ENCODE results near the gene SYNE2. TPM values are rescaled to one million over a fixed set of nuclear protein-coding genes. Genes with fewer than 3 reads are reported as not detected.

SYNE2 gene
- total and polyA plus RNA-seq, 2 donors (not counting 3 experiments of a cell fraction or from before 2014, with no cell fraction given) = 16.0 to 53.7 TPM

DNA sequence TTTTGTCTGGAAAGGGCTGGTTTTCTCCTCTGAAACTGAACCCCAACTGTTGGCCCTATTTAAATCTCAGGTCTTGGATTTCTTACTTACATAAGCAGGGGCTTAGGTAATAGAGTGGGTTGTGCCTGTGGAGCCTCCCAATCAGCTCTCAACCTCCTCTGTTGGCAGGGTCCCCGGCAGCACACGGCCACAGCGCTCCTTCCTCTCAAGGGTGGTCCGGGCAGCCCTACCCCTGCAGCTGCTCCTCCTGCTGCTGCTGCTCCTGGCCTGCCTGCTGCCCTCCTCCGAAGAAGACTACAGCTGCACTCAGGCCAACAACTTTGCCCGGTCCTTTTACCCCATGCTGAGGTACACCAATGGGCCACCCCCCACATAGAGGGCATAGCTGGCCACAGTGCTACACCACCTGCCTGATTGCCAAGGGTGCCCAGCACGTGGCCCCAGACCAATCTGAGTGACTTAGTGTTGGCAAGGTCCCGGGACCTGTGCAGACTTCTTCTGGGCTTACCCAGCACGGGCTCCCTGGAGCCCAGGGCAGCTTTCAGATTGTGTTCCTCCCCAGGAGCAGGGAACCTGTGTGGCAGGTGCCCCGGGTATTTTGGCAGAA lies 372.4 kb downstream of the SYNE2 start:
- dilution Hi-C loops (cut with MboI; ENCODE audit: extremely low pct_ligation_motif_present, low sequenced_read_pairs) = no loop called here
- Histone ChIP-seq H3K9me3 (replicated peaks; ENCODE audit: control insufficient read depth, insufficient read depth, low read length) (no peaks in the 10 kb centered on the region), H3K36me3 (ENCODE audit: control insufficient read depth in 2 of 2, extremely low read depth in 1 of 2, insufficient read depth in 2 of 2, low read length in 2 of 2) (peaks cover 0 to 14% of the 10 kb centered on the region in 2 experiments), H2AFZ (ENCODE audit: low read depth, low read length) (no peak overlapping the region), H3K27me3 (ENCODE audit: control insufficient read depth in 2 of 2, insufficient read depth in 2 of 2, low read length in 2 of 2) (no peaks in the 10 kb centered on the region), H3K79me2 (ENCODE audit: control insufficient read depth, insufficient read depth, low read length) (no peaks in the 10 kb centered on the region), H3K9ac (replicated peaks; ENCODE audit: extremely low read depth, insufficient read depth, low read length) (no peak overlapping the region), H4K20me1 (replicated peaks; ENCODE audit: control insufficient read depth, extremely low read depth, insufficient read depth, low read length) (no peaks in the 10 kb centered on the region), H3K4me2 (ENCODE audit: insufficient read depth, low read length) (no peak overlapping the region), H3K4me1 (ENCODE audit: control insufficient read depth, extremely low read depth, insufficient read depth, low read length) (no peaks in the 10 kb centered on the region), H3K9me1 (replicated peaks; ENCODE audit: control insufficient read depth, extremely low read depth, insufficient read depth, low read length) (no peaks in the 10 kb centered on the region), H3K27ac (ENCODE audit: insufficient read depth, low read depth, low read length) (no peak overlapping the region), H3K4me3 (replicated peaks in 1 of 3; ENCODE audit: insufficient read depth in 1 of 3, low read depth in 1 of 3, low read length in 3 of 3) (no peak overlapping the region)
- FAIRE-seq (no peak), DNase-seq (ENCODE audit: low read depth, low spot score) (no peak)
- no TSS peak for BruUV-seq (replicated peaks)
- no peak for TF ChIP-seq MYC (IDR thresholded peaks at IDR 0.05; ENCODE audit: low read depth, low read length)
- TF ChIP-seq, protein P1, sequence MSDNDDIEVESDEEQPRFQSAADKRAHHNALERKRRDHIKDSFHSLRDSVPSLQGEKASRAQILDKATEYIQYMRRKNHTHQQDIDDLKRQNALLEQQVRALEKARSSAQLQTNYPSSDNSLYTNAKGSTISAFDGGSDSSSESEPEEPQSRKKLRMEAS (IDR thresholded peaks at IDR 0.05; ENCODE audit: insufficient read depth, insufficient read length) = no peak
- TF ChIP-seq EZH2 (IDR thresholded peaks at IDR 0.05; ENCODE audit: borderline replicate concordance, low read depth, low read length, severe bottlenecking) = no peak
- no peak for TF ChIP-seq GATA2 (IDR thresholded peaks at IDR 0.05; ENCODE audit: insufficient read depth, insufficient read length, low read depth, low read length)
- TF ChIP-seq POLR2A (IDR thresholded peaks at IDR 0.05; ENCODE audit: low read depth, low read length) = no peak
- no peak for TF ChIP-seq POLR2AphosphoS5 (IDR thresholded peaks at IDR 0.05; ENCODE audit: insufficient read depth, low read depth, low read length)
- intact Hi-C loops (cut with micrococcal nuclease) = no loop called here
- POLR2A ChIA-PET = no interaction called here
- CTCF ChIA-PET = interaction anchor here (1.0 to 2.4 kb wide), 4 partner anchors 13 to 75 kb away, joined by 3 to 8 read pairs (median 3); partner anchors contain the start of gene ESR2

DNA sequence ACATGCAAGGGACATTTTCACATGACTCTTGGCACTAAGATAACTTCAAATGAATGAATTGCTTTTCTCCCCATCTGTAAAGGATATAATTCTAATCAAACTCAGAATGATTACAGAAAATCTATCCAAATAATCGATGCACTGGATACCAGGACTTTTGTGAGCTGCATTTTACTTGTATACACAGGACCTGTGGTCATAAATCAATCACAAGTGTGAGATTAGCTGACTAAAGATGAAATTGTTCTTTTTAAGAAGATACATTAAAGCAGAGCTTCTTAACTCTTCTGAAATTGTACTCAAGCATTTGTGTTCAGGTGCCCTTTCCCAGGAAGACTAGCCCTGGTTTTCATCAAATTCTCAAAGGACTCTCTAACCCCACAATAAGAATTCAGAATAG lies 375.1 kb downstream of the SYNE2 start:
- Histone ChIP-seq H3K36me3 (ENCODE audit: control insufficient read depth in 2 of 2, extremely low read depth in 1 of 2, insufficient read depth in 2 of 2, low read length in 2 of 2) (peaks cover 0 to 6% of the 10 kb centered on the region in 2 experiments), H3K9me1 (replicated peaks; ENCODE audit: control insufficient read depth, extremely low read depth, insufficient read depth, low read length) (no peaks in the 10 kb centered on the region), H3K4me1 (ENCODE audit: control insufficient read depth, extremely low read depth, insufficient read depth, low read length) (peaks cover 14% of the 10 kb centered on the region), H4K20me1 (replicated peaks; ENCODE audit: control insufficient read depth, extremely low read depth, insufficient read depth, low read length) (no peaks in the 10 kb centered on the region), H3K27me3 (ENCODE audit: control insufficient read depth in 2 of 2, insufficient read depth in 2 of 2, low read length in 2 of 2) (no peaks in the 10 kb centered on the region), H3K9ac (replicated peaks; ENCODE audit: extremely low read depth, insufficient read depth, low read length) (no peak overlapping the region), H3K9me3 (replicated peaks; ENCODE audit: control insufficient read depth, insufficient read depth, low read length) (no peaks in the 10 kb centered on the region), H3K4me2 (ENCODE audit: insufficient read depth, low read length) (no peak overlapping the region), H2AFZ (ENCODE audit: low read depth, low read length) (no peak overlapping the region), H3K79me2 (ENCODE audit: control insufficient read depth, insufficient read depth, low read length) (no peaks in the 10 kb centered on the region), H3K4me3 (replicated peaks in 1 of 3; ENCODE audit: insufficient read depth in 1 of 3, low read depth in 1 of 3, low read length in 3 of 3) (no peak overlapping the region), H3K27ac (ENCODE audit: insufficient read depth, low read depth, low read length) (no peak overlapping the region)
- no TSS peak for BruUV-seq (replicated peaks)
- intact Hi-C loops (cut with micrococcal nuclease) (no loop called here), dilution Hi-C loops (cut with MboI; ENCODE audit: extremely low pct_ligation_motif_present, low sequenced_read_pairs) (no loop called here)
- FAIRE-seq (no peak), DNase-seq (ENCODE audit: low read depth, low spot score) (no peak)
- ChIA-PET POLR2A (no interaction called here), CTCF (interaction anchor here (2.4 kb wide), 1 partner anchor 67 kb away, joined by 8 read pairs; the partner anchor contains the start of gene ESR2)
- TF ChIP-seq GATA2 (IDR thresholded peaks at IDR 0.05; ENCODE audit: insufficient read depth, insufficient read length, low read depth, low read length) (no peak), POLR2AphosphoS5 (IDR thresholded peaks at IDR 0.05; ENCODE audit: insufficient read depth, low read depth, low read length) (no peak), FOS (IDR thresholded peaks at IDR 0.05; ENCODE audit: borderline replicate concordance, insufficient read depth, low read length) (no peak), EZH2 (IDR thresholded peaks at IDR 0.05; ENCODE audit: borderline replicate concordance, low read depth, low read length, severe bottlenecking) (no peak), MYC (IDR thresholded peaks at IDR 0.05; ENCODE audit: low read depth, low read length) (no peak), JUN (IDR thresholded peaks at IDR 0.05; ENCODE audit: borderline replicate concordance, insufficient read depth, insufficient read length, low read depth) (no peak), POLR2A (IDR thresholded peaks at IDR 0.05; ENCODE audit: low read depth, low read length) (no peak)
- TF ChIP-seq, protein P1 (IDR thresholded peaks at IDR 0.05; ENCODE audit: insufficient read depth, insufficient read length) = no peak
- TF ChIP-seq, protein P2, sequence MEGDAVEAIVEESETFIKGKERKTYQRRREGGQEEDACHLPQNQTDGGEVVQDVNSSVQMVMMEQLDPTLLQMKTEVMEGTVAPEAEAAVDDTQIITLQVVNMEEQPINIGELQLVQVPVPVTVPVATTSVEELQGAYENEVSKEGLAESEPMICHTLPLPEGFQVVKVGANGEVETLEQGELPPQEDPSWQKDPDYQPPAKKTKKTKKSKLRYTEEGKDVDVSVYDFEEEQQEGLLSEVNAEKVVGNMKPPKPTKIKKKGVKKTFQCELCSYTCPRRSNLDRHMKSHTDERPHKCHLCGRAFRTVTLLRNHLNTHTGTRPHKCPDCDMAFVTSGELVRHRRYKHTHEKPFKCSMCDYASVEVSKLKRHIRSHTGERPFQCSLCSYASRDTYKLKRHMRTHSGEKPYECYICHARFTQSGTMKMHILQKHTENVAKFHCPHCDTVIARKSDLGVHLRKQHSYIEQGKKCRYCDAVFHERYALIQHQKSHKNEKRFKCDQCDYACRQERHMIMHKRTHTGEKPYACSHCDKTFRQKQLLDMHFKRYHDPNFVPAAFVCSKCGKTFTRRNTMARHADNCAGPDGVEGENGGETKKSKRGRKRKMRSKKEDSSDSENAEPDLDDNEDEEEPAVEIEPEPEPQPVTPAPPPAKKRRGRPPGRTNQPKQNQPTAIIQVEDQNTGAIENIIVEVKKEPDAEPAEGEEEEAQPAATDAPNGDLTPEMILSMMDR (IDR thresholded peaks at IDR 0.05; ENCODE audit: extremely low read depth in 1 of 2, insufficient read depth in 1 of 2, low read depth in 1 of 2, low read length in 2 of 2) = no peak

Measured in endothelial cell of umbilical vein (primary cell).